Inflammatory macrophage treated with lipopolysaccharide for 4 hours (primary cell): ENCODE measurements around the gene ACKR1.

Experiments used
- DNase-seq: peaks from one replicate; pipeline ENCODE4 v3.0.0-alpha.2; 2020

ACKR1 gene

GRCh38 chr1:159223004-159223403 lies 18.3 kb downstream of the ACKR1 start:
- DNase-seq: no peak

GRCh38 chr1:159228554-159228953 lies 23.9 kb downstream of the ACKR1 start:
- DNase-seq: no peak

GRCh38 chr1:159229260-159229885 lies 24.7 kb downstream of the ACKR1 start:
- no peak for DNase-seq

- DNase-seq: no peak
These were observed 25.2 kb downstream of the ACKR1 start for GRCh38 chr1:159229896-159230295.

- no peak for DNase-seq
These were observed 35.0 kb downstream of the ACKR1 start for GRCh38 chr1:159239551-159240220.

- DNase-seq: no peak
These were observed 42.6 kb downstream of the ACKR1 start for GRCh38 chr1:159247266-159247665.

GRCh38 chr1:159248311-159248710 lies 43.6 kb downstream of the ACKR1 start:
- no peak for DNase-seq

GRCh38 chr1:159250638-159251216 lies 46.1 kb downstream of the ACKR1 start:
- DNase-seq: no peak
